ENCODE results near the gene RPUSD3.

DNA sequence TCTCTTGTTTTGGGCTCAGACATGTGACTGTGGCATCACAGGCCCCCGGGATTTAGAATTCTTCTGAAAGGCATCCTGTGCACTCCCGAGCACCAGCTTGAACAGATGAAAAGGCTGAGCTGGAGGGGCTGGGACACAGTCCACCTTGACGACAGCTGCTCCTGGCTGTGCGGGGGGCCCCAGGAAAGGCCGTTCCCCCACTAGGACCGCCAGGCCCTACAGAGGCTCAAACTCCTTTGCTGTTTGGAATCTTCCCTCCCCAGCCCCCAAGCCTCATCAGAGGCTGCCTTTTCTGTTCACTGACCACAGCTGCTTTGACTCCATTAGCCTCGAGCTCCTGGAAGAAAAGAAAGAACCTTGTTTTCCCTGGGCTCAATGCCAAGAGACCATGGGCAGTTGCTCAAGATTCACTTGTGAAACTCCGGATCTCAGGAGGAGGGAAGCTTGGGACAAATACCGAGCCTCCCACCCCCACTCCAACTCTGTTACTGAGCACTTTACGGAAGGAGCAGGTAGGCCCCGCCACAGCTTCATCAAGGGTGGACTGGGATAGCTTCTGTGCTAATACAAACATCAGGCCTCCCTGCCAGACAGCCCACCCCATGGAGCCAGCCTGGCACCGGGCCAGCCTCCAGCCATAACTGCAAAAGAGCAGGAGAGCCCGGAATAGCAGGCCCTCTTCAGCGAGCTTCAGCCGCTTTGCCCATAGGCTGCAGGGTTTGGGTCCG, 20.6 kb upstream of the RPUSD3 start:
- no peak for TF ChIP-seq EZH2 (IDR thresholded peaks at IDR 0.05; ENCODE audit: borderline replicate concordance, low read length)
- no peak for TF ChIP-seq CTCF (conservative IDR thresholded peaks at IDR 0.05 in 1 of 2, IDR thresholded peaks at IDR 0.05 in 1 of 2; ENCODE audit: extremely low read depth in 1 of 2, insufficient read depth in 1 of 2, low read depth in 1 of 2, low read length in 2 of 2)
